ENCODE data around the gene PDCD1.
"Not testable (repeated sequence)": the region's sequence is repeated elsewhere in the genome, so short reads cannot be mapped to it uniquely, and the experiment has no call there.

Gene PDCD1

GRCh38 chr2:241858206-241859016 is at the start of gene PDCD1:
PDCD1 (minus strand) TSS chr2:241858894; CDS start chr2:241858838, 56 bp downstream.
- no peak for DNase-seq (ENCODE audit: extremely low read depth, low read depth)
- H3K4me3 ChIP-seq (replicated peaks; ENCODE audit: low read depth, low read length) = no peak within 1 kb of the TSS
- no peak for TF ChIP-seq CTCF (IDR thresholded peaks at IDR 0.05; ENCODE audit: low read depth, low read length, missing control alignments)

DNA sequence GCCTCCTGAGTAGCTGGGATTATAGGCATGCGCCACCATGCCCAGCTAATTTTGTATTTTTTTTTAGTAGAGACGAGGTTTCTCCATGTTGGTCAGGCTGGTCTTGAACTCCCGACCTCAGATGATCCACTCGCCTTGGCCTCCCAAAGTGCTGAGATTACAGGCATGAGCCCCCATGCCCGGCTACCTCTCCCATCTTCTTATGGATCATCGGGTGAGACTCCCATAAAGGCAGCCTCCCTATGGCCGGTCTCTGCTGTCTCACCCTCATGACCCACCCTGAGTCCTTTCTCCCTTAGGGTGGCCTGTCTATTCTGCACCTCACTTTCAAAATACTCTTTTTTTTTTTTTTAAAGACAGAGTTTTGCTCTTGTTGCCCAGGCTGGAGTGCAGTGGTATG is 49.1 kb upstream of the PDCD1 start:
- DNase-seq (ENCODE audit: extremely low read depth, low read depth) = not testable (repeated sequence)

DNA sequence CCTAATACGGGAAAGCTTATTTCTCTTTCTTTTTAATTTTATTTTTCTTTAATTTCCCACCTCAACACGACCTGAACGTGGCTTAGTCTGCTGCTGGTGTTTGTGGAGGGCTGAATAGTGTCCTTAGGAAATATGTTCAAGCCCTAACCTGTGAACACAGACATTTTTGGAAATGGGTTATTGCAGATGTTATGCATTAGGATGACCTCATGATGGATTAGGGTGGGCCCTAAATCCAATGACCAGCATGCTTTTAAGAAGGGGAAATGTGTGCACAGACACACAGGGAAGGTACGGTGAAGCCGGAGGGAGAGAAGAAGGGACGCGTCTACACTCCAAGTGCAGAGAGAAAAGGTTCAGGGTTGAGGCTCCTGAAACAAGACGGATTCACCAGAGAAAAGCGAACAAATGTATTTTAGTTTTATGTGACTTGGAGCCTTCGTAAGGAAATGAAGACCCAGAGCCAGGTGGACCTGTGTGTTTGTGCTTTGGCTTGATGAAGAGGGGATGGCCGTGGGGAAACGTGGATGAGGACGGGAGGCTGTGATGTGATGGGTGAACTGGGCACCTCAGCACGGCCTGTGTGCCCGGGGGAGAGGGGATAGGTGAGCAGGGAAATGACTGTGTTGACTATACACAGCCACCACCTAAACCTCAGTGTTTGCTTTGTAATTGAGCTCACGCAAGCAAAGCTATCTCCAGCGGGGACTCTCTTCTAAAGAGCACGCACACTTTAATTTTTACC is 48.3 kb upstream of the PDCD1 start:
- TF ChIP-seq CTCF (IDR thresholded peaks at IDR 0.05; ENCODE audit: low read depth, low read length, missing control alignments) = no peak
- H3K4me3 ChIP-seq (replicated peaks; ENCODE audit: low read depth, low read length) = no peak overlapping the region
- DNase-seq (ENCODE audit: extremely low read depth, low read depth) = no peak

More for the DNA sequence above, 49.1 kb upstream of the PDCD1 start:
- H3K4me3 ChIP-seq (replicated peaks; ENCODE audit: low read depth, low read length) = not testable (repeated sequence)

- not testable (repeated sequence) for H3K4me3 ChIP-seq (replicated peaks; ENCODE audit: low read depth, low read length); DNase-seq (ENCODE audit: extremely low read depth, low read depth)
These were observed 47.7 kb upstream of the PDCD1 start for GRCh38 chr2:241906378-241906770.

- TF ChIP-seq CTCF (IDR thresholded peaks at IDR 0.05; ENCODE audit: low read depth, low read length, missing control alignments) = no peak
- DNase-seq (ENCODE audit: extremely low read depth, low read depth) = no peak
These were observed 47.2 kb upstream of the PDCD1 start for GRCh38 chr2:241905716-241906377.

DNA sequence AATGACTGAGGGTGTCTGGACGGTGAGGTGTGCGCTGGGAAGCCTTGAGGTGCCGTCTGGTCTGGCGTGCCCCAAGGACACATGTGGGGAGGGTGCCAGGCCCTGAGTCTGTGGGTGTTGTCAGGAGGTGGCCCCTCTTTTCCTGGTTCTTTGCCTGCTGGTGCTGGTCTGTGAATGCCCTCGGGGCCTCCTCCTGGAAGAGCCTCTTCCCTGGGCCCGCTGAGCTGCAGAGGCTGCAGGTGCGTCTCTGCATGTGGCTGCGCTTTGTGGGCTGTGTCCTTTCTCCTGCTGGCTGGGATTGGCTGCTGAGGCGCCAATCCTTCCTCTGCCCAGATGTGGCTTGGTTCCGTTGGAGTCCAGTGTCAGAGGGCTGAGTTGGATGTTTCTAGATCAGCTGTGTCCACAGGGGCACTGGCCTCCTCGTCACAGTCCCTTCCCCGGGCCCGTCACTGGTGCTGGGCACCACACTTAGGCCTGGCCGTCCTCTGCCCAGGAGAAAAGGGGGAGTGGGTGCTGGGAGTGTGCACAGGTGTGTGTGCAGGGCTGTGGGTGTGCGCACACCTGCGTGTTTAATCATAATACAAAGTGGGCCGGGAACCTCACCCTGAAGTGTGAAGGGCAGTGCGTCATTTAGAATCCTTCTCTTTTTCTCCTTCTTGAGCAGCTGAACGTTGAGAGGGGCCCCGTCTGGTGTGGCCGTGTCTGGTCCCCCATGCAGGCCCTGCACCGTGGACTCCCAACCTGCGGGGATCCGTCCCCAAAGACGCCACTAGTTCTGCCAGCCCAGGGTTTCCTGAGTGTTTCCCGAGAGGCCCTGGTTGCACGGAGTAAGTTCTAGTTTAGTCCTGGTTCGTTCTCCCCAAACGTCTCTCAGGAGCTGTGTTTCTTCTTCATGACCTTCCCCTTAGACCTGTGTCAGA is 46.4 kb upstream of the PDCD1 start:
- no peak for DNase-seq (ENCODE audit: extremely low read depth, low read depth)
- H3K4me3 ChIP-seq (replicated peaks; ENCODE audit: low read depth, low read length) = no peak overlapping the region
- TF ChIP-seq CTCF (IDR thresholded peaks at IDR 0.05; ENCODE audit: low read depth, low read length, missing control alignments) = no peak

More at GRCh38 chr2:241905716-241906377, 47.2 kb upstream of the PDCD1 start:
- H3K4me3 ChIP-seq (replicated peaks; ENCODE audit: low read depth, low read length) = no peak overlapping the region

- DNase-seq (ENCODE audit: extremely low read depth, low read depth) = no peak
- no peak for TF ChIP-seq CTCF (IDR thresholded peaks at IDR 0.05; ENCODE audit: low read depth, low read length, missing control alignments)
- no peak overlapping the region for H3K4me3 ChIP-seq (replicated peaks; ENCODE audit: low read depth, low read length)
These were observed 45.5 kb upstream of the PDCD1 start for GRCh38 chr2:241904011-241904718.

Measured in HFF-Myc (cell line).